Liver (tissue), 9 donors: Measurements from ENCODE around the gene TMEM109. TPM values are rescaled to one million over a fixed set of nuclear protein-coding genes. Genes with fewer than 3 reads are reported as not detected.

Experiments used
- DNase-seq: peaks from one replicate; pipeline ENCODE4 v3.0.0-alpha.2; 2017; ENCODE audit warnings: low spot score
- H3K27ac ChIP-seq, 2 donors: one replicate each; pipeline ENCODE4 v1.7.0; 2013; ENCODE audit warnings: inconsistent platforms in 2 of 2, low read length in 2 of 2, control low read depth in 1 of 2, low read depth in 1 of 2, mild to moderate bottlenecking in 1 of 2
- H3K27me3 ChIP-seq, 4 donors: one replicate each; pipeline versions ENCODE4 v1.6.1 to v1.7.0; 2013; ENCODE audit warnings: low read length in 3 of 4, inconsistent platforms in 1 of 4, mild to moderate bottlenecking in 1 of 4, moderate library complexity in 1 of 4; ENCODE audit not compliant: control insufficient read depth in 4 of 4, insufficient read depth in 4 of 4
- H3K36me3 ChIP-seq, 4 donors: one replicate each; pipeline versions ENCODE4 v1.6.1 to v1.7.0; 2013; ENCODE audit warnings: low read length in 3 of 4, mild to moderate bottlenecking in 3 of 4, low read depth in 1 of 4, moderate library complexity in 1 of 4; ENCODE audit not compliant: control insufficient read depth in 4 of 4, insufficient read depth in 3 of 4
- H3K4me1 ChIP-seq, 4 donors: one replicate each; pipeline versions ENCODE4 v1.6.1 to v1.7.0; 2013; ENCODE audit warnings: low read length in 3 of 4, mild to moderate bottlenecking in 3 of 4, moderate library complexity in 1 of 4; ENCODE audit not compliant: control insufficient read depth in 4 of 4, insufficient read depth in 4 of 4
- H3K4me3 ChIP-seq, 3 donors: one replicate each; pipeline versions ENCODE4 v1.6.1 to v1.7.0; 2013; ENCODE audit warnings: low read length in 3 of 3, control low read depth in 1 of 3, low read depth in 1 of 3, mild to moderate bottlenecking in 1 of 3
- H3K9ac ChIP-seq, 2 donors: one replicate each; pipeline ENCODE4 v1.7.0; 2013; ENCODE audit warnings: low read length in 2 of 2, mild to moderate bottlenecking in 2 of 2, moderate library complexity in 2 of 2, control low read depth in 1 of 2, low read depth in 1 of 2
- H3K9me3 ChIP-seq, 4 donors: one replicate each; pipeline versions ENCODE4 v1.6.1 to v1.7.0; 2013; ENCODE audit warnings: low read length in 3 of 4; ENCODE audit not compliant: control insufficient read depth in 4 of 4
- CTCF ChIP-seq: fragments of 150-350 bp; IDR thresholded peaks from 2 replicates; pipeline ENCODE4 v1.5.1; 2017; ENCODE audit warnings: improper control_type of control experiment, low read depth, low read length; ENCODE audit not compliant: missing input control
- FOXA1 ChIP-seq: IDR thresholded peaks from 2 replicates; pipeline ENCODE4 v1.6.1; 2016; ENCODE audit warnings: antibody characterized with exemption
- FOXA2 ChIP-seq: IDR thresholded peaks from 2 replicates; pipeline ENCODE4 v1.6.1; 2016; ENCODE audit warnings: antibody characterized with exemption
- HNF4G ChIP-seq: IDR thresholded peaks from 2 replicates; pipeline ENCODE4 v1.6.1; 2016; ENCODE audit warnings: antibody characterized with exemption
- MAX ChIP-seq: IDR thresholded peaks from 2 replicates; pipeline ENCODE4 v1.6.1; 2016; ENCODE audit warnings: antibody characterized with exemption
- NR2F2 ChIP-seq: IDR thresholded peaks from 2 replicates; pipeline ENCODE4 v1.6.1; 2016; ENCODE audit warnings: antibody characterized with exemption
- REST ChIP-seq: IDR thresholded peaks from 2 replicates; pipeline ENCODE4 v1.6.1; 2016; ENCODE audit warnings: antibody characterized with exemption, mild to moderate bottlenecking
- RXRA ChIP-seq, 2 donors: IDR thresholded peaks; 2 replicates each; pipeline ENCODE4 v1.6.1; 2017 to 2018; ENCODE audit warnings: antibody characterized with exemption in 2 of 2, mild to moderate bottlenecking in 1 of 2
- TAF1 ChIP-seq: conservative IDR thresholded peaks from 2 replicates; pipeline ENCODE4 v1.6.1; 2016; ENCODE audit warnings: antibody characterized with exemption, mild to moderate bottlenecking
- YY1 ChIP-seq: IDR thresholded peaks from 2 replicates; pipeline ENCODE4 v1.6.1; 2016; ENCODE audit warnings: antibody characterized with exemption, mild to moderate bottlenecking
- WGBS: extraction: QIAGEN DNeasy Blood & Tissue Kit; methylation state at CpG from one replicate; pipeline ENCODE4 v1.1.7; 2013; 5-methylcytosine and 5-hydroxymethylcytosine counted together
- polyA plus RNA-seq, 2 donors: library from polyadenylated mRNA; stranded (reverse) in 1 of 2; unstranded in 1 of 2; fragments of 200-250 nt in 1 of 2; fragments of >200 nt in 1 of 2; fragmentation: Nextera tagmentation in 1 of 2; extraction: Ambion mirVana in 1 of 2; gene quantifications; one replicate each; pipeline versions ENCODE4 v1.2.1 to v1.2.3, GENCODE V29; 2013 to 2015
- total RNA-seq, 2 donors: library from RNA; depleted of rRNA; stranded (reverse); fragments of >200 nt; gene quantifications; one replicate each; pipeline ENCODE4 v1.2.3, GENCODE V29; 2014
- donor health status: healthy.
- donor health status: healthy.
- donor health status: healthy.
- donor health status: healthy.
- donor health status: healthy.

The TMEM109 gene
- total and polyA plus RNA-seq, 4 donors, result 20.6 to 40.3 (median 30.6) TPM

DNA sequence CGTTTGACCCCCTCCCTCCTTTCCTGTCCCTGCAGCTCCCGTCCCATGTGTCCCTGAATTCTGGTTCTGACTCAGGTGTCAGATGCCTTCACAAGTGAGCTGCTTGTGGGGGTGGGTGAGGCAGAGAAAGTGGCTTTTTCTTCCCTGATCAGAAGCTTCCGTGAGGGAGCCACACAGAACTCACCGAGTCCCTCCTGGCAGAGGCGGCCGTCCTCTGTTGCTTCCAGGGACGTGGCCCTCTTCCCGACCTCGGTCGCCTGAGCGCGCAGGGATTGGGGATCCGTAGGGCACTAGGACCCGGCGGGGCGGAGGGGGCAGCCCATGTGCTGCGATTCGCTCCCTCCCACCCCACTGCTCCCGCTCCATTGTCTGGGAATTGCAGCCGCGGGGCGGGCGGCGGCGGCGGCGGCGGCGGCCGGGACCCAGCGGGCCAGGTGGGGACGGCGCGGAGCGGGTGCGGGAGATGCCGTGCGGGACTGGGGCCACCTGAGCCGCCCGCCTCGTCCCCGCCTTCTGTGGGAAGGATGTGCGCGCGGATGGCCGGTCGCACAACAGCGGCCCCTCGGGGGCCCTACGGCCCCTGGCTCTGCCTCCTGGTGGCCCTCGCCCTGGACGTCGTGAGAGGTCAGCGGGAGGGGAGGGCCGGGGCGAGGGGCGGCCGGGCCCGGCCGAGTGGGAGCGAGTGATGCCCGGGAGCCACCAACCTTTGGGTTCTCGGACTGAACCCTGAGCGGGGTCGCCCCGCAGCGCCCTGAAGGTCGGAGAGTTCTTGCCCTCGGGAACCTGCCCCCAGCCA, 10.3 kb downstream of the TMEM109 start, which contains the start of gene TMEM132A:
TMEM132A (plus strand) TSS at position 351 of the 796 bp plus-strand sequence; CDS start at position 525, 174 bp downstream.
- WGBS, result 2% methylated on average over 69 of the region's 69 CpGs
- Histone ChIP-seq H3K9ac (no peak within 1 kb of the TSS), H3K27ac (no peak within 1 kb of the TSS)

DNA sequence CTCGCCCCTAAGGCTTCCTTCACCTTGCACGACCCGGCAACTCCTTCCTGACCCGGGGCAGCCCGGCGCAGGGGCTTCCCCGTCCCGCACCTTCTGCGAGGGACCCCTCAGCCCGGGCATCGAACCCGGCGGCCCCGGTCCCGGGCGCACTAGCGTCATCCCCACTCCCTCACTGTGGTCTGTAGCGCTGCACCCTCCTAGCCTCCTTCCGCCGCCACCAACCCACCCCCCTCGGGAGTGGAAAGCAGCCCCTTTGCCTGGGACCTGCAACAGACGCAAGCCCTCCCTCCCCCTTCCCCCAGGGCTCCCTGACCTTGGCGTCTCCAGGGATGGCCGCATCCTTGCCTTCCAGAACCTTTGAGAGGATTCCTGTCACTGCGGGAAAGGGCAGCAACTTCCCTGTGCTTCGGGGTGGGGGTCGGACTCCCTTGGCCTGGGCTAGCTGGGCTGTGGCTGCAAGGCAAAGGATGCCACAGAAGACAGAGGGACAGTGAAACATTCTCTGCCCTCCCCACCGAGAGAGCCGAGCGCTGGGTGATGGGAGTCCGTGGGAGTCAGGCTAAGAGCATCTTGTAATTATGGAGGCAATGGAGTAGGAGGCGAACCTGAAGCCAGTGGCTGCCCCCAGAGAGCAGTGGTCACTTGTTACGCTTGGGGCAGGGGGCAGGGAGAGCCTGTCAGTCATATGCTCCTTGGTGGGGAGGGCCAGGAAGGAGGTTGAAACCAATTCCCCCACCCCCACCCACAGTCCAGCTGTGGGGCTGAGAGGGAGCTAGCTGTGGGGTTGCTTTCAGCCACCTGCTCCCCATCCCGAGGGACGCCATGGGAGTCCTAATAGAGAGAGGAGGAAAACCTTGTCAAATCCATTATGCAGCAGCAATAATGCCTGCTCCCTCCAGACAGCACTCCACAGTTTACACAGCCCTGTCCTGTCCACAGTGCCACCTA, 11.2 kb downstream of the TMEM109 start:
- peaks cover 0 to 6% (median 0%) of the 10 kb centered on the region in 4 donors for H3K27me3 ChIP-seq
- no peak for DNase-seq
- no peaks in the 10 kb centered on the region for H3K9me3 ChIP-seq
- H3K9ac ChIP-seq, result no peak overlapping the region
- peaks cover 8 to 28% (median 13%) of the 10 kb centered on the region in 4 donors for H3K36me3 ChIP-seq
- H3K4me1 ChIP-seq, result peaks cover 5 to 13% (median 5%) of the 10 kb centered on the region in 4 donors
- 7% methylated on average over 35 of the region's 35 CpGs for WGBS
- TF ChIP-seq FOXA2, result no peak
- peak overlapping the region in 1 of 3 donors; percentile 67 for H3K4me3 ChIP-seq
- H3K27ac ChIP-seq, result no peak overlapping the region

More for the DNA sequence above, 10.3 kb downstream of the TMEM109 start, which contains the start of gene TMEM132A:
- H3K27me3 ChIP-seq, result peaks cover 0 to 6% (median 0%) of the 10 kb centered on the region in 4 donors
- peaks cover 8 to 32% (median 18%) of the 10 kb centered on the region in 4 donors for H3K36me3 ChIP-seq
- peaks cover 5 to 13% (median 5%) of the 10 kb centered on the region in 4 donors for H3K4me1 ChIP-seq
- H3K4me3 ChIP-seq, result peak within 1 kb of the TSS in 1 of 3 donors; percentile 67
- H3K9me3 ChIP-seq, result no peaks in the 10 kb centered on the region
- peak; percentile 44 for DNase-seq
- no peak for TF ChIP-seq MAX
- TF ChIP-seq YY1, result no peak
- no peak for TF ChIP-seq FOXA1
- TF ChIP-seq TAF1, result no peak
- TF ChIP-seq FOXA2, result no peak
- TF ChIP-seq RXRA (IDR thresholded peaks at IDR 0.05), result no peak

- TF ChIP-seq REST (no peak), FOXA1 (no peak), HNF4G (no peak), CTCF (no peak), MAX (no peak), YY1 (no peak), NR2F2 (no peak)
- Histone ChIP-seq H3K4me1 (peaks cover 5 to 13% (median 5%) of the 10 kb centered on the region in 4 donors), H3K9ac (no peak overlapping the region), H3K27ac (no peak overlapping the region), H3K4me3 (no peak overlapping the region), H3K27me3 (peaks cover 0 to 6% (median 0%) of the 10 kb centered on the region in 4 donors), H3K36me3 (peaks cover 2 to 21% (median 8%) of the 10 kb centered on the region in 4 donors), H3K9me3 (no peaks in the 10 kb centered on the region)
- WGBS, result 67% methylated on average over 6 of the region's 6 CpGs
- DNase-seq, result no peak
Observed at GRCh38 chr11:60925868-60926267, 11.9 kb downstream of the TMEM109 start.
